UCSD-AML1 (cell line): ENCODE results near the gene KCND1.

ENCODE experiments used
- DNase-seq: peaks from one replicate; lab custom pipeline; 2025; ENCODE audit not compliant: unreplicated experiment; lab: John Stamatoyannopoulos, UW

KCND1 gene

DNA sequence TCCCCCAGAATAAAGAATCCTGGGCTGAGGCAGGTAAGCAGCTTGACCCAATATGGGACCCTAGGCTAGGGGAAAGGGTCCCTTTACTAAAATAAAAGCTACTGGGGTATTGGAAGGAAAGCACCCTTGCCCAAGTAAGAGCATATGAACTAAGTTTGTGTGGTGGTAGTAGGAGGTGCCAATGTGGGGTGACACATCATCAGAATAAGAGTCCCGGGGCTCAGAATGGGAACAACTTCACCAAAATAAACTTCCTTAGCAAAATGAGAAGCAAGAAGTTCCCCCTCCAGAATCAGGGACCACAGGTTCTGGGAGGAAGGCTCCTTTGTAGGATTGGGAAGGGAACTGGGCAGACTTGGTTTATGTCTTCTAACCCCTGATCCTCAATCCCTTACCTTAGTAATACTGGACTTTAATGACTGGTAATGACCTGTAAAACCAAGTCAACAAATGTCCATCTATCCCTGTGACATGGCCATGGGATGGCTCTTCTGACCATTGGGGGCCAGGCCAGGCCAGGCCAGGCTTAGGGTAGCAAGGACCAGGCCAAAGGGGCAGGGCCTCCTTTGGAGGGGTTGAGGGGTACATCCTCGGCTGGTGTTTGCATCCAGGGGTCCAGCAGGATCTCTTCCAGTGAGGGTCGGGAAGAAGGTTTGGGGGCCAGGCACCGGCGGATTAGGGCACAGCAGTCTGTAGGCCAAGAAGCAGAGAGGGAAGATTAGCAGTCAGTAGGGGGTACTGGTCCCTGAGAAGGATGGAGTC lies 57.9 kb downstream of the KCND1 start:
- DNase-seq = no peak

- peak; percentile 79 for DNase-seq
Observed at GRCh38 chrX:48911412-48912182, 60.0 kb downstream of the KCND1 start, which contains the start of gene SLC35A2. TSS of gene SLC35A2 (minus strand) at chrX:48911646. CDS start at chrX:48911636, 10 bp downstream.
